Liver (tissue), 3 donors: ENCODE results near the gene RPGRIP1L.

ENCODE experiments used
- FOXA1 ChIP-seq: IDR thresholded peaks from 2 replicates; pipeline ENCODE4 v1.6.1; 2016; ENCODE audit warnings: antibody characterized with exemption
- HNF4A ChIP-seq, 2 donors: conservative IDR thresholded peaks; 2 replicates each; pipeline ENCODE4 v1.6.1; 2016; ENCODE audit warnings: antibody characterized with exemption in 2 of 2, mild to moderate bottlenecking in 2 of 2
- MAX ChIP-seq: IDR thresholded peaks from 2 replicates; pipeline ENCODE4 v1.6.1; 2016; ENCODE audit warnings: antibody characterized with exemption
- RAD21 ChIP-seq, 2 donors: IDR thresholded peaks; 2 replicates each; pipeline ENCODE4 v1.6.1; 2016; ENCODE audit warnings: antibody characterized with exemption in 2 of 2, mild to moderate bottlenecking in 2 of 2
- TF ChIP-seq, protein P1 (sequence below): fragments of 150-350 bp; IDR thresholded peaks from 2 replicates; pipeline ENCODE4 v1.5.1; 2017; ENCODE audit warnings: improper control_type of control experiment, low read depth, low read length; ENCODE audit not compliant: missing input control
- donor health status: healthy.
- donor health status: healthy.

- no peak for TF ChIP-seq RAD21 (IDR thresholded peaks at IDR 0.05)
- TF ChIP-seq, protein P1, sequence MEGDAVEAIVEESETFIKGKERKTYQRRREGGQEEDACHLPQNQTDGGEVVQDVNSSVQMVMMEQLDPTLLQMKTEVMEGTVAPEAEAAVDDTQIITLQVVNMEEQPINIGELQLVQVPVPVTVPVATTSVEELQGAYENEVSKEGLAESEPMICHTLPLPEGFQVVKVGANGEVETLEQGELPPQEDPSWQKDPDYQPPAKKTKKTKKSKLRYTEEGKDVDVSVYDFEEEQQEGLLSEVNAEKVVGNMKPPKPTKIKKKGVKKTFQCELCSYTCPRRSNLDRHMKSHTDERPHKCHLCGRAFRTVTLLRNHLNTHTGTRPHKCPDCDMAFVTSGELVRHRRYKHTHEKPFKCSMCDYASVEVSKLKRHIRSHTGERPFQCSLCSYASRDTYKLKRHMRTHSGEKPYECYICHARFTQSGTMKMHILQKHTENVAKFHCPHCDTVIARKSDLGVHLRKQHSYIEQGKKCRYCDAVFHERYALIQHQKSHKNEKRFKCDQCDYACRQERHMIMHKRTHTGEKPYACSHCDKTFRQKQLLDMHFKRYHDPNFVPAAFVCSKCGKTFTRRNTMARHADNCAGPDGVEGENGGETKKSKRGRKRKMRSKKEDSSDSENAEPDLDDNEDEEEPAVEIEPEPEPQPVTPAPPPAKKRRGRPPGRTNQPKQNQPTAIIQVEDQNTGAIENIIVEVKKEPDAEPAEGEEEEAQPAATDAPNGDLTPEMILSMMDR = no peak
- no peak for TF ChIP-seq HNF4A (conservative IDR thresholded peaks at IDR 0.05)
- no peak for TF ChIP-seq FOXA1
- no peak for TF ChIP-seq MAX
Observed at GRCh38 chr16:53556521-53556920, 147.1 kb downstream of the RPGRIP1L start.
